ENCODE results near the gene STRADA.

STRADA gene

DNA sequence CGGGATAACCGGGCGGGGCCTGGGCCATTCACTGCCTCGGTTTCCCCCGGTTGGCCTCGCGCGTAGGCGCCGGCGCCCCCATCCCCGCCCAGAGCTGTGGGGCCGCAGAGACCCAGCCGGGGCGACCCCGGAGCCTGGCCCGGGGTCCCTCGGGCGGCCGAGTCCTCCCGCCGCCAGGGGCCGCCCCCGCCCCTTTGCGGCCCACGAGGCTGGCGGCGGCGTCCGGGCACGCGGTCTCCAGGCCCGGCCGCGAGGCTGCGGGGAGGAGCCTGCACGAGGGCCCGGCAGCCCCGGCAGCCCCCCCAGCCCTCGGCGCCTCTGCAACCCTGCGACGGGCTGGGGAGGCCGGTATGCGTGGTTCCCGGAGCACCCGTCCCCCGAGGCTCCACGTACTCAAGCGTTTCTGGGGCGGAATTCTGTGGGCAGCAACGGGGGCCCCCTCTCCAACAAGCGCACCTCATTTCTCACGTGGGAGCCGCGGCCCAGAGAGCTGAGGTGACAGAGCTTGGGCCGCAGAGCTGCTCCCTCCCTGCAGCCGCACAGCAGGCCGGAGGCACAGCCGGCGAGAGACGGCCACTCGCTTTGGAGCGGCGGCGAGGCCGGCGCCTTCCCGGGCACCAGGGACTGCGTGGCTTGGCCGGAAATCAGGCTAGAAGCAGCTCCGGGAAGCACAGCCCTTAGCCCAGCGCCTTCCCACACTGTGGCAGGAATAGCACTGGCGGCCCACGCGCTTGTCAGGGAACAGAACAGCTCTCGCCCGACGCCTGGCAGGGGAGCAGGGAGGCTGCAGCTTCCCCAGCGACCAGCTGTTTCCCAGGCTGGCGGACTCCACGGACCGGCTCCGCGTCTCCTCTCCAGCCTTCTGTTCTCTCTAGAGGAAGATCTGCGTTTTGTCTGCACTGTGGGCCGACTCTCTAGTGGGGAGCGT, 40.8 kb downstream of the STRADA start:
- peak; percentile 54 for DNase-seq (ENCODE audit: low read depth)

DNA sequence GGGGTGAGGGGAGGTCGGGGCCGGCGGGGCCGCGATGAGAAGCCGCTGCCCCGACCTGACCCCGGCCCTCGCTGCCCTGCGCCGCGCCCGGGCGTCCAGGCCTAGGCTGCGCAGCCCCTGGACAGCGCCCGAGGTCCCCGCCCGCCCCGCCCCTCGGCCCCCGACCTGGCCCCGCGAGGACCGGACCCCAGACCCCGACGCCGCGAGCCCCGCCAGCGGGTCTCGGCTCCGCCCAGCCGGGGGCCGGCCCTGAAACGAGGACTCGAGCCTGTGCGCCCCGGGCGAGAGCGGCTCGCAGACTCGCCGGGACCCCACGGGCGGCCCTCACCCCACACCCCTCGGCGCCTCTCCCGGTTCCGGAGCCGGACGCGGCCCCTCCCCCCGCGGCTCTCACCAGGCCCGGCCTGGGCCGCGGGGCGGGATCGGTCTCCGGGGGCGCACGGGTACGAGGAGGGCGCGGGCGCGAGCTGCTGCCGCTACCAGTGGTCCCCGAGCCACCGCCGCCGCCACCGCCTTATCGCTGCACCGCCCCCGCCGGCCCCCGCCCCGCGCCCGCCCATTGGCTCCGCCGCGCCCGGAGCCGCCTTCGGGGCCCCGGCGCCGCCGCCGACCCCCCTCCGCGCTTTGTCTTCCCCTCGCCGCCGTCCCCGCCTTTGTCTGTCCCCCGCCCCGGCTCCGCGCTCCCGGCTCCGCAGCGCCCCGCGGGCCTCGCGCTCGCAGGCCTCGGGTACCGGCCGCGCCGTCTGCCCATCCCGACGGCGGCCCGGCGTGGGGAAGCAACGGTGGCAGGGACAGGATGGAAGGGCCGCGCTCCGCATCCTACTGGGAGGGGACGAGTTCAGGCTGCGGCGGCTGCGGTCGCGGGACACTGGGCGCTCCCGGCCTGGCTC, 41.7 kb downstream of the STRADA start, which contains the start of gene LIMD2:
Gene LIMD2, minus strand, starts transcription at position 488 of the 890 bp plus-strand sequence. CDS start 827 bp downstream, outside the sequence.
- peak; percentile 80 for DNase-seq (ENCODE audit: low read depth)

DNA sequence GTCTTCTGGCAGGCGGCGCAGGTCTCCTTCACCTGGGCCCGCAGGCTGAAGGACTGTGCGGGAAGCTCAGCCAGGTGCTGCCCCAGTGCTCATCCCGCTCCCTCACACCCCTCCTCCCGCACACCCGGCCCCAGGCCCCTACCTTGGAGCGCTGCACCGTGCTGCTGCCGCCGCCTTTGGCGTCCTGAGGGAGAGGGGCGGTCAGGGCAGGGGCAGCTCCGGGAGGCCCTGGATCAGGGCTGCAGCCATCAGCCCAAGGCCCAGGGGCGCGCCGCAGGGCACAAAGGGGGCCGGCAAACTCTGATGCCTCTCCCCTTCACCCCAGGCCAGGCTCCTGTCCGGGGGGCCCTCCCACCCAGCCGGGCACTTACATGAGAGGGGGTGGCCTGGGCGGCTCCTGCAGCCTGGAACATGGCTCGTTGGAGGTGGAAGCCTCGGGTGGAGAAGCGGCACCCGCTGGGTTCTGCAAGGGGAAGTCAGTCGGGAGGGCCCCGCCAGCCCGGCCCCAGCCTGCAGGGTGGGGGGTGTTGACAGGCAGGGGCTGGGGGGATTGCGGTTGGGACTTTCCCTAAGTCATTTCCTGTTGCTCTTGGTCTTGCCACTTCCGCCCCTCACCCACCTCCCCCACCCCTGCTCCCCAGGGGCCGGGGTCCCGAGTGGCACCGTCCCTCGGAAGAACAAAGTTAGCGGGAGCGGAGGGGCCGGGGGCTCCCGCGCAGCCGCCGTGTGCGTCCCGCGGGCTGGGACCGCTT, 42.5 kb downstream of the STRADA start:
- DNase-seq (ENCODE audit: low read depth): peak; percentile 87

DNA sequence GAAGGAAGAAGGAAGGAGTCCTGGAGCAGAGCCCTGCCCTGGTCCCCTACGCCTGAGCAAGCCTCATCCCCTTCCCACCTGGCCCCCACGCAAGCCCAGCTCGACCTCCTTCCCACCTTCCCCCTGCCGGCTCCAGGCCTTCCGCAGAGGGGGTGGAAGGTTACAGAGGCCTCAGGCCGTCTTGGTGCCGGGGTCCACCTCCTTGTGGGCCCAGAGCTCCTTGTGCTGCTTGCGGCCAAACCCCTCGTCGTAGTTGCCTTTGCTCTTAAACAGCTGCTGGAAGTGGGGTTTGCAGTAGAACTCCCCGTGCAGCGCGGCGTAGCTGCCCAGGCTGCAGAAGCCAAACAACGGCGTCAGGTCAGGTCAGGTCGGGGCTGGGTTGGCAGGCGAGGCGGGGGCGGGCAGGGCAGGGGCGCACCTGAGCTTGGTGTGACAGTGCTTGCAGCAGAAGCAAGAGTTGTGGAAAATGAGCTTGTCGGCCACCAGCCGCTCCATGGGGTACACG, 43.2 kb downstream of the STRADA start:
- no peak for DNase-seq (ENCODE audit: low read depth)

DNA sequence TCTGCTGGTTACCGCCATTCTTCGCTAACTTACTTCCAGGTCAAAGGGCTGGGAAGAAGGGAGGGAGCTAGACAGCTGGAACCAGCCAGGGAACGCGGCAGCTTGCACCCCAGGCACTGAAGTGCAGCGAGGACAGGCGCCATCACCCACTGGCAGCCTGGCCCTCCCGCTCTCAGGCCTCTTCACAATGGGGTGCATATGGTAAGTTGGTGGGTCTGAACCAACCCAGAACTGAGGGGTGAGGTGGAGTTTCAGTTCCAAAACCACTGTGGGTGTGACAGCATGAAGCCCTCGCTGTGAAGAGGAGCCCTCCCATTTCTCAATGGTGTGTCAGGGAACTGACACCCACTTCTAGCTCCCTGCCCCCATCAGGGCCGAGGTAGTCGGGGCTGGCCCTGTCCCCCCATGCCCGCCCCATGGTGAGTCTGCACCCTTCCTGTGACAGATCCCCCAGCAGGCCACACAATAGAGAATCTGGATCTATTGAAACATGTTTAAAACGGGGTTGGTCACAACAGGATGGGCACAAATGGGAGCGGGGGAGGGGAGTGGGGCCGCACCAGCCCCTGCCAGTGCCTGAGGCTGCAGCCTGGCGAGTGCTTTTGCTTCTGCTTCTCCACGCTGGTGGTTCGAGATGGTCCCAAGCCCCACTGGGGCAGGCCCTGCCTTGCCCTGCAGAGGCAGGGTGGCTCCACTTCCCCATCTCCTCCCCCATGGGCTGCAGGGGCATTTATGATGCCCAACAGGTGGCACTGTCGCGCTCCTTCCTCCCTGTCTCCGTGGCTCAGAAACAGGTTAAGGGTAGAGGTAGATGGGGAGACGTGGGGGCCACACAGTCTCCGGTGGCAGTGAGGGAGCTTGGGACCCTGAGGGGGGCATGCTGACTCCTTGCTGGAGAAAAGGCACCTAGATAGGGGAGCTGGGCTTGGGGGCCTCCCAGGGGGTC, 44.0 kb downstream of the STRADA start:
- DNase-seq (ENCODE audit: low read depth): peak; percentile 62

DNA sequence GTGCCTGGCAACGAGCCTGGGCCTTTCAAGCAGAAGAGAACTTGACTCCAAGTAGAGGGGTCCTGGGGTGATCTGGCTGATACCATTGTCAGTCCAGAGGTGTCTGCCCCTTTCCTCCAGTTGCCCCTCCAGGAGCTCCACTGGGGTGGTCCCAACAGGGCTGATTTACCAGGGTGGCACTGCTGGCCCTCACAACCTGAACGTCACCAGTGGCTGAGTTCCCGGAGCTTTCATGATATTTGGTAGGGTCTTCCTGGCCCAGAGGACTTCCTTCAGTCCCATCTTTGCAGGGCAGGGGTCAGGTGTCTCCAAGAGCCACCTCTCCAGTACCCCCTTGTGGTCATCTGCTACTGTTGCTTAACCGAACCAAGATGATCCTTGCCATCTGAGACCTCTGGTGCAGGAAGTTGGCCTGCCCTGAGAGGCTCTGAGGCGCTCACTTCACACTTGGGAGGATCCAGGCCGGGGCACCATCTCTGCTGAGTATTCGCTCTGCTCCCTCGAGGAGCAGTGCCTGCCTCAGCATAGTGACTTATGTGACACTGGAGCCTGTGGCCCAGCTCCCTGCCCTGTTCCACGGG, 45.1 kb downstream of the STRADA start:
- no peak for DNase-seq (ENCODE audit: low read depth)

DNA sequence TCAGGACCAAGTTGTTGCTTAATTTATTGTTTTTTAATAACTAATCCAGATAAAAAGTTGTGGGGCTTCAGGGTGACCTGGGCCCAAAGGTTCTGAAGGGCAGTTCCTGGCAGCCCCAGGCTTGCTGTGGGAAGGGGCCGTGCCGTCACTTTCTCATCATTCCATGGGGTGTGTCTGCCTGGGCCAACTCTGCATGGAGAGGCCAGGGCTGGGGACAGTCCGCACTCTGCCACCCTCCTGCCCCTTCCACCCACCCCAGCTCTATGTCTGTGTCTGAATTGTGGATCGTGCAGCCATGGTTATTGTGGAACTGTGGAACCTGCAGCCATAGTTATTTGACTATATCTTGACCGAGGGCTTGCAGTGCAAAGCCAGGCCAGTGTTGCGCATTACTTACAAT, 45.7 kb downstream of the STRADA start:
- no peak for DNase-seq (ENCODE audit: low read depth)

DNA sequence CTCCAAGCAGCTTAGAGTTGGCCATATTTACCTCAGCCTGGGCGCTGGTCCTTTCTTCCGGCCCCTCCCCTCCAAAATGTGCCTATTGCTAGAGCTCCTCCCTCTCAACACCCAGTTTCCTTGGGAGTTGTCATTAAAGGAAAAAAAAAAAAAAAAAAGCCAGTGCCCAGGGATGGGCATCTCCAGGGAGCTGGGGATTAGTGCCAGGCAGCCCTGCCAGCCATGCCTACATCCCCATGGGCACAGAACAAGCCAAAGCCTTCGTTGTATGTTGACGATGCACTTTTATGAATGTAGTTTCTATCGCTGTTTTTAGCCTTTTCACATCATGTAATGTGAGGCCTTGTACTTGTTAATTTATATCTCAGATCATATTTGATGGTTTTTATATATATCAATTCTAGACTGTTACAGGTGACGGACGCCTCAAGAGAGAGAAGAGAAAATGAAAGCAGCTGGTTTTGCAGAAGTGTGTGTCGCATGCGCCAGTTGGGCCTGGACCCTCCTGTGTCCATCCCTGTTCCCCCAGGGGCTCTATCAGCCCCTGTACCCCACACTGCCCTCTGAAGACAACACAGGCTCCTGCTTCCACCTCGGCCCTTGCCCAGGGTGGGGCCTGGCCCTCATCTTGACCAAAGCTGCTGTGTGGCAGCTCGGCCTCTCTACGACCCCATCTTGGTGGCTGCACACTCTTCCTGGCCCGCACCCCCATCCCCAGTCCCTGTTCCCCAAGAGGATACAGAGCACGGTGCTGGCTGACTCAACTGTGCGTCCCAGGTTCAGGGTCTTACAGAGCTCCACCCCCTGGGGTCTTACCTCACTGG, 46.4 kb downstream of the STRADA start:
- DNase-seq (ENCODE audit: low read depth): no peak

DNA sequence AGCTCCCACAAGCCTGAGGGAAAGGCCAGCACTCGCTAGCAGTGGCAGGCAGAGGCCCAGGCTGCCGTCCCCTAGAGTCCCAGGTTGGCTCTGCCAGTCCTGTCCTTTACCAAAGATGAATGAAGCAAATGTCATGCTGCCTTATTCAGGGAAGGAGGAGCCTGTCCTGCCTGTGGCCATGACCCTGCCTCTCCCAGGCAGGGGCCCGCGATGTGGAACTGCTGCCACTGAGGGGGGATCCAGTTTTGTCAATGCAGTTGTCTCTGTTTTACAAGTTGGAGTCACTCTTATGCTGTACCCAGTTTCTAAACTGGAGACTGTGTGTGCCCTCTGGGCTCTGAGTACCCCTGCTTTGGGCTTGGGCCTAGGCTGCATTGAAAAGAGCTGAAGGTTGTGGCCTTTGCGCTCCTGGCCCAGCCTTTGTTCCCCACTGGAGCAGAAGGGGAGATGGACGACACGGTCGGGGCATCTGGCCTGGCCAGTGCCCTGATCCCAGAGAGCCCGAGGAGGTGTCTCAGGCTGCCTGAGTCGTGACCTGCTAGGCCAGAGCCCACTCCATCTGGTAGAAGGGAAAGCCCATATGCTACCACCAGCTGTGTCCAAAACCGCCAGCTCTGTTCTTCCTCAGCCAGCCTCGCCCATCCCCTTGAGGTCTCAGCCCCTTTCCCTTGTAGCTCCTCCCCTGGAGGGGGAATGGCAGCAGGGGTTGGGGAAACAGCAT, 47.2 kb downstream of the STRADA start:
- no peak for DNase-seq (ENCODE audit: low read depth)

DNA sequence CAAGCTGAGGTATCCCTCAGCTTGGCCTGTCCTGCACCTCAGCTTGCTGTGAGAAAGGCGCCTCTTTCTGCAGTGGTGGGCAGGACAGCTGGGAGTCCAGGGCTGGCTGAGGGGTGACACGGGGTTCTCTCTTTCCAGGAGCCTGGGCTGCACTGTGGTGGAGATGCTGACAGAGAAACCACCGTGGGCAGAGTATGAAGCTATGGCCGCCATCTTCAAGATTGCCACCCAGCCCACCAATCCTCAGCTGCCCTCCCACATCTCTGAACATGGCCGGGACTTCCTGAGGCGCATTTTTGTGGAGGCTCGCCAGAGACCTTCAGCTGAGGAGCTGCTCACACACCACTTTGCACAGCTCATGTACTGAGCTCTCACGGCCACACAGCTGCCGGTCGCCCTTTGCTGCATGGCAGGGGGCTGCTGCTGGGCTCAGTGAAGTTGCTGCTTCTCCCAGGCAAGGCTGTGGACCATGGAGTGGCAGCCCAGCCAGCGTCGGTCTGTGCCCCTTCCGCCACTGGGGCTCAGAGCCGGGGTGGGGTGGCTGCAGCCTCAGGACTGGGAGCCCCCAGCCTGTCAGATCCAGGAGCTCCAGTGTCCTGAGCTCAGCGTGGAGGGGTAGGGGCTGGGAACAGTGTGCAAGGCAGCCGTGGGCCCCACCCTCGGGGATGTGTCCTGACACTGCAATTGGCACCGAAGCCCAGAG, 48.0 kb downstream of the STRADA start:
- no peak for DNase-seq (ENCODE audit: low read depth)

DNA sequence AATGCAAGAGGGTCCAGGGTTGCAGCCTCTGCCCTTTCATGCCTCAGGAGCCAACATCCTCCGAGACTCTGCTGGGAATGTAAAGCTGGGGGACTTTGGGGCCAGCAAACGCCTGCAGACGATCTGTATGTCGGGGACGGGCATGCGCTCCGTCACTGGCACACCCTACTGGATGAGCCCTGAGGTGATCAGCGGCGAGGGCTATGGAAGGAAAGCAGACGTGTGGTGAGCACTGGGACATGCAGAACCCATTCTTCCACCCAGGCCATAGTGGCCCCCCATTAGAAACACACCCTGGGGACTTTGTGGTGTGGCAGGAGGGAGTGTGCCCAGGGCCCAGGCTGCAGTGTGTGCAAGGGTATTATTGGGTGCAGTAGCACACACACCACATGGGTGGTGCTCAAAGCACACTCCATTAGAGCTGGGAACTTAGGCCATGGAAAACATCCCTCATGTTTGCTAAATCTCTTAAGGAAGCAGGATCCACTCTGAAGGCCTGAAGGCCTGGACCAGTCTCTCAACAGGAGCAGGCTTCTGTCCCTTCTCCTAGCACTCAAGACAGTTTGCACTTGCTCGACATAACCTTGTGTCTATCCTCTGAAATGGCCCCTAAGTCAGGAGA, 49.3 kb downstream of the STRADA start:
- DNase-seq (ENCODE audit: low read depth): no peak

DNA sequence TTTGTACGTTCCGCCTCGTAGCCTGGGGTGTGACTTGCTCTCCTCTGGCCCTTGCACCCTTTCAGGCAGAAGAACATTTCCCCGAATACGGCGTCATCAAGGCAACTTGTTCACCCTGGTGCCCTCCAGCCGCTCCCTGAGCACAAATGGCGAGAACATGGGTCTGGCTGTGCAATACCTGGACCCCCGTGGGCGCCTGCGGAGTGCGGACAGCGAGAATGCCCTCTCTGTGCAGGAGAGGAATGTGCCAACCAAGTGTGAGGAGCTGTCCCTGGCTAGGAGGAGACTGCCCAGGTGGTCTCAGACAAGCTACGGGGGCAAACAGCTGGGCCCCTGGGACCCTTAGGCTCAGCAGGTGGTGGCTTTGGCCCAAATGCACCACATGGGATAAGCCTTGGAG, 52.1 kb downstream of the STRADA start:
- no peak for DNase-seq (ENCODE audit: low read depth)

DNA sequence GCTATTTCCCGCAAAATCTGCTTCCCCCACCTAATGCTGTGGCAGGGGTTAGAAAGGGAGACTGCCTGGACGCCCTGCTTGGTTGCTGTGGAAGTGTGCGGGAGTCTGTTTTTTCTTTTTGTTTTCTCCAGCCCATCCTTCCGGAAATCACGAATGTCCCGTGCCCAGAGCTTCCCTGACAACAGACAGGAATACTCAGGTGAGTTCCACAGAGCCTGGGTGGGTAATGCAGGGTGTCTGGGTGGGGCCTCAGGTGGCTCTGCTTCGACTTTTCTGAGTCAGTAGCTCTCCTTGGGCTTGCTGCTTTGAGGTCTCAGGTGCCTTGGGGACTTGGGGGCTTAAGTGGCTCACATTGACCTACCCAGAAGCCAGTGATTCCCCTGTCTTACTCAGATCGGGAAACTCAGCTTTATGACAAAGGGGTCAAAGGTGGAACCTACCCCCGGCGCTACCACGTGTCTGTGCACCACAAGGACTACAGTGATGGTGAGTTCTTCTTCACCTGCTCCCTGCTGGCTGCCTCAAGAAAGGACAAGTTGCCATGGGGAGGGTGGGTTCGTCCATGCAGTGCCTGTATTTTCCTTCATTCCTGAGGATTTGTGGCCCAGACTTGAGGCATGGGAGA, 53.1 kb downstream of the STRADA start:
- no peak for DNase-seq (ENCODE audit: low read depth)

DNA sequence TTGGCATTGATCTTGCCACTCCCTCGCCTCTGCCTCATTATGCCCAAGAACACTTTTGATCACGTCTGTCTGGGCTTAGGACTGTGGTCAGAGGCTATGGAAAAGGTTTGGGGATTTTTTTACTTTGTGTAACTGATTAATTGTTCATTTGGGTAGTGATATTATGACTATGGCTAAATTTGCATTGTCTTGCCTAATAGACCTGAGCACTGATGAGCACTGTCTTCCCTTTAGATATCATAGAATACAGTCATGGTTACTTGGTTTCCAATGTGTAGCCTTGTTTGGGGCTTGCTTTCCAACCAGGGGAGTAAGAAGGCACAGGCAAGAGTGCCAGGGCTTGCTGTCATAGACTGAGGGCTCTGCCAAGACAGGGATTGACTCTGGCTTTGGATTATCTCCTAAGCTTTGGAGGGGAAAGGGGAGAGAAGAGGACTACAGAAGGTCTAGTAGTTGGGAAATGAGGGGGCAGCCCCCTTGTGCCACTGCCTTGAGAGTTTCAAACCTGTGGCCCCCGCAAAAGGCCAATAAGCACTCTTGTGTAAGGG, 55.4 kb downstream of the STRADA start:
- DNase-seq (ENCODE audit: low read depth): no peak

DNA sequence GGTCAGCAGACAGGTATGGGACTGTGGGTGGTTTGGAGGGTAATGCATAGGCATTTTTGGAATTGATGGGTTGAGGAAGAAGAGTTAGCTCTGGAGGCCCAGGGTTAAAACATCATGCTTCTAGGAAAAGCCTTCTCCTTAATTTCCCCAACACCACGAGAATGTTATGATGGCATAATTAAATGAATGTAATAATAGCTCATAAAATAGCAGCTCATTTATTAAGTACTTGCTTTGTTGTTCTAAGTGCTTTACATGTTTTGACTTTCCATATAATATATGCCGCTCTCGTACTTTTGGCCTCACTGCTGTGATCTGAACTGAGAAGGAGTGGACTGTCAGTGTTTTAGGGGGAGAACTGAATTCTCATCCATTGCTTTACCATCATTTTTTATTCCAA, 56.0 kb downstream of the STRADA start:
- DNase-seq (ENCODE audit: low read depth): no peak

DNA sequence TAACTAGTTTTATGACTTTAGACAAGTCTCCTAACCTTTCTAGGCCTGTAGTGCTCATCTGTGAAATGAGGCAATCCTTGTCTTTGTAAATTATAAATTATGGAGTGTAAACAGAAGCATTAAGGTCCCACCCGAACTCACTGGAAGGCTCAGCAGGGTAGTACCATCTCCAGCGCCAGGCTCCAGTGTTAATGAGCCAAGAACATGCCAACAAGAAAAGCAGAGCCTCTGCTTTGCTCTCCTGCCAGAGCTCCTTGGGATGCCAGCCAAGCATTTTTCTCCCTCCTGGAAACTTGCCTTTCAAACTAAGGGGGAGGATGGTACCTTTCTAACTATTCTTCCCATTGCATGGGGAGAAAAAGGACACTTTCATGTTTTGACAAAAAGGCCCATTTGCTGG, 56.6 kb downstream of the STRADA start:
- DNase-seq (ENCODE audit: low read depth): no peak

DNA sequence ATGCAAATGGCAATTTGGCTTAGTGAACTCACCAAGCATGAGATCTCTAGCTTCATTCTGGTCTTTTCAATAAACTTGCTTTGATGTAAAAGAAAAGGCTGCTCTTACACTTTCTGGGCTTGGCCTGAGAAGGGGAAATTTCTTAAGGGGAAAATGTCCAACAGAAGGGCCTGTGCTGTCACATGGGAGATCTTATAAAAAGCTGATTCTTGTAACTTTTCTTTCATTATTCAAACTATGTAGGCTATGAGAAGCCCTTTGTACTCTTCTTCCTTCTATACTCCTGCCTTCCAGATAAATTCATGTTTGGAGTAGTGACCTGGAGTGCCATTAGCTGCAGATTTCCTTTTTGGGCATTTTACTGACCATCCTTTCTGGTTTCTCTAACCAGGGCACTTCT, 58.6 kb downstream of the STRADA start:
- DNase-seq (ENCODE audit: low read depth): no peak
